ENCODE measurements around the gene NR3C2.
"Not testable (repeated sequence)": the region's sequence is repeated elsewhere in the genome, so short reads cannot be mapped to it uniquely, and the experiment has no call there.

Gene NR3C2

DNA sequence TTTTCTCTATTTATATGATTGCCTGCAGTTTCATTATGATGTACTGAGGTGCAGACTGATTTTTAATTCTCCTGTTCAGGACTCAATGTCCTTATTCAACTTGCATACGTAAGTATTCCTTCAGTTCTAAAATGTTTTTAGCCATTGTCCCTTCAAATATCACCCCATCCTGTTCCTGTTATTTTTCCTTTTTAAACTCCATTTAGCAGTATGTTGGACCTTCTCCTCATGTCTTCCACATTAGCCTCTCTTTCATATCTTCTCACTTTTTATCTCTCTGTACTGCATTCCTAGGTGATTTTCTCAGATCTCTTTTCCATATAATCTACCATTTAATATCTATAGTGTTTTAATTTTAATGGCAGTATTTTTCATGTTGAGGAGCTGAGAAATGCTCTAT, 317.7 kb downstream of the NR3C2 start:
- DNase-seq (ENCODE audit: low spot score) (no peak), ATAC-seq (ENCODE audit: low read depth) (no peak)
- no peaks in the 10 kb centered on the region for H3K9me3 ChIP-seq (ENCODE audit: severe bottlenecking)
- no peak overlapping the region for H3K27ac ChIP-seq (ENCODE audit: poor library complexity, severe bottlenecking)
- H3K4me1 ChIP-seq (ENCODE audit: insufficient read depth, poor library complexity, severe bottlenecking) = no peaks in the 10 kb centered on the region
- TF ChIP-seq, protein P1, sequence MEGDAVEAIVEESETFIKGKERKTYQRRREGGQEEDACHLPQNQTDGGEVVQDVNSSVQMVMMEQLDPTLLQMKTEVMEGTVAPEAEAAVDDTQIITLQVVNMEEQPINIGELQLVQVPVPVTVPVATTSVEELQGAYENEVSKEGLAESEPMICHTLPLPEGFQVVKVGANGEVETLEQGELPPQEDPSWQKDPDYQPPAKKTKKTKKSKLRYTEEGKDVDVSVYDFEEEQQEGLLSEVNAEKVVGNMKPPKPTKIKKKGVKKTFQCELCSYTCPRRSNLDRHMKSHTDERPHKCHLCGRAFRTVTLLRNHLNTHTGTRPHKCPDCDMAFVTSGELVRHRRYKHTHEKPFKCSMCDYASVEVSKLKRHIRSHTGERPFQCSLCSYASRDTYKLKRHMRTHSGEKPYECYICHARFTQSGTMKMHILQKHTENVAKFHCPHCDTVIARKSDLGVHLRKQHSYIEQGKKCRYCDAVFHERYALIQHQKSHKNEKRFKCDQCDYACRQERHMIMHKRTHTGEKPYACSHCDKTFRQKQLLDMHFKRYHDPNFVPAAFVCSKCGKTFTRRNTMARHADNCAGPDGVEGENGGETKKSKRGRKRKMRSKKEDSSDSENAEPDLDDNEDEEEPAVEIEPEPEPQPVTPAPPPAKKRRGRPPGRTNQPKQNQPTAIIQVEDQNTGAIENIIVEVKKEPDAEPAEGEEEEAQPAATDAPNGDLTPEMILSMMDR (IDR thresholded peaks at IDR 0.05; ENCODE audit: poor library complexity, severe bottlenecking) = no peak
- H3K36me3 ChIP-seq (ENCODE audit: low read depth) = no peaks in the 10 kb centered on the region
- no peak overlapping the region for H3K4me3 ChIP-seq (ENCODE audit: severe bottlenecking)
- H3K27me3 ChIP-seq (ENCODE audit: insufficient read depth, poor library complexity, severe bottlenecking) = no peaks in the 10 kb centered on the region

DNA sequence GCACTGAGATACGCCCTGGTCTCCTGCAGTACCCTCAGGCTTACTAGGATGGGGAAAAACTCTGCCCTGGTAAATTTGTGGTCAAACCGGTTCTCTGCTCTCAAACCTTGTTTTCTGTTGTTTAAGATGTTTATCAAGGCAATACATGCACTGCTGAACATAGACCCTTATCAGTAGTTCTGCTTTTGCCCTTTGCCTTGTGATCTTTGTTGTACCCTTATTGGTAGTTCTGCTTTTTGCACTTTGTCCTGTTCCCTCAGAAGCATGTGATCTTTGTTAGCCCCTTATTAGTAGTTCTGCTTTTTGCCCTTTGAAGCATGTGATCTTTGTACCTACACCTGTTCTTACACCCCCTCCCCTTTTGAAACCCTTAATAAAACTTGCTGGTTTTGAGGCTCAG, 319.1 kb downstream of the NR3C2 start:
- not testable (repeated sequence) for ATAC-seq (ENCODE audit: low read depth); H3K4me3 ChIP-seq (ENCODE audit: severe bottlenecking); H3K27ac ChIP-seq (ENCODE audit: poor library complexity, severe bottlenecking); H3K4me1 ChIP-seq (ENCODE audit: insufficient read depth, poor library complexity, severe bottlenecking); H3K9me3 ChIP-seq (ENCODE audit: severe bottlenecking); H3K27me3 ChIP-seq (ENCODE audit: insufficient read depth, poor library complexity, severe bottlenecking); DNase-seq (ENCODE audit: low spot score); H3K36me3 ChIP-seq (ENCODE audit: low read depth)

DNA sequence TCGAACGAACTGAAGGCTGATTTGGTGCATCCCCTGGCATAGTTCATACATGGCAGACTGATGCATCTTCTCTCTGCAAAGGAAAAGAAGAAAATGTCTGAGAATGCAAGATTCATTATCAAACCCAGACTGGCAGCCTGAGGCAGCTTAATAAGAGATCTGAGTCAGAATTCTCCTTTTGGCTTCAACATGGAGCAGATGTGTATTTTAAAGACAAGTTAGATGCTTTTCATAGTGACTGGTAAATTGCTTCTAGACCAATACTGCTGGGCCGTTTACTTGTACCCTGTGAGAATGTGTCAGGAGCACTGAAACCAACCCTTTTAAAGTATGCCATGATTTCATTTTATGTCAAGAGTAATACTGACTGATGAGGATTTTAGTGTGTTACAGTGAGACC, 322.0 kb downstream of the NR3C2 start:
- DNase-seq (ENCODE audit: low spot score) (no peak), ATAC-seq (ENCODE audit: low read depth) (no peak)
- no peaks in the 10 kb centered on the region for H3K4me1 ChIP-seq (ENCODE audit: insufficient read depth, poor library complexity, severe bottlenecking)
- no peaks in the 10 kb centered on the region for H3K9me3 ChIP-seq (ENCODE audit: severe bottlenecking)
- no peaks in the 10 kb centered on the region for H3K36me3 ChIP-seq (ENCODE audit: low read depth)
- no peak overlapping the region for H3K27ac ChIP-seq (ENCODE audit: poor library complexity, severe bottlenecking)
- no peak overlapping the region for H3K4me3 ChIP-seq (ENCODE audit: severe bottlenecking)
- no peaks in the 10 kb centered on the region for H3K27me3 ChIP-seq (ENCODE audit: insufficient read depth, poor library complexity, severe bottlenecking)
- TF ChIP-seq, protein P1 (IDR thresholded peaks at IDR 0.05; ENCODE audit: poor library complexity, severe bottlenecking) = no peak

DNA sequence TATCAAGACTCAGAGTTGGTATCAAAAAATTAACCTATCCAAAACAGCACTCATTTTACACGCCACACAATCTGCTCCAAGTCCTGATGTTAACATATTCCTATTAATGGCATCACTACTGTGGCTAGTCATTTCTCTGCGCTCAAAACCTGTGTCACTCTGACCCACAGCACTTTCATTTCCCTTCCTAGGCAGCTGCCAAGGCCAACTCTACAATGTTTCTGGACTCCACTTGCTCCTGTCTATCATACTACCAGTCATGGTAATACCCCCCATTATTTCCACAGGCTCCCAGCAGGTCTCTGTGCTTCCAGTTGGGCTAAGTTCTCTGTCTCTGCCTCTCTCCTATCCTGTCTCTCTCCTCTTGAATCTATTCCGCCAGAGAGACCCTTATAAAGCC, 323.6 kb downstream of the NR3C2 start:
- TF ChIP-seq, protein P1 (IDR thresholded peaks at IDR 0.05; ENCODE audit: poor library complexity, severe bottlenecking) = no peak
- DNase-seq (ENCODE audit: low spot score) = no peak
- no peak overlapping the region for H3K27ac ChIP-seq (ENCODE audit: poor library complexity, severe bottlenecking)
- no peak for ATAC-seq (ENCODE audit: low read depth)
- H3K9me3 ChIP-seq (ENCODE audit: severe bottlenecking) = no peaks in the 10 kb centered on the region
- no peak overlapping the region for H3K4me3 ChIP-seq (ENCODE audit: severe bottlenecking)
- H3K36me3 ChIP-seq (ENCODE audit: low read depth) = no peaks in the 10 kb centered on the region
- no peaks in the 10 kb centered on the region for H3K27me3 ChIP-seq (ENCODE audit: insufficient read depth, poor library complexity, severe bottlenecking)
- H3K4me1 ChIP-seq (ENCODE audit: insufficient read depth, poor library complexity, severe bottlenecking) = no peaks in the 10 kb centered on the region

DNA sequence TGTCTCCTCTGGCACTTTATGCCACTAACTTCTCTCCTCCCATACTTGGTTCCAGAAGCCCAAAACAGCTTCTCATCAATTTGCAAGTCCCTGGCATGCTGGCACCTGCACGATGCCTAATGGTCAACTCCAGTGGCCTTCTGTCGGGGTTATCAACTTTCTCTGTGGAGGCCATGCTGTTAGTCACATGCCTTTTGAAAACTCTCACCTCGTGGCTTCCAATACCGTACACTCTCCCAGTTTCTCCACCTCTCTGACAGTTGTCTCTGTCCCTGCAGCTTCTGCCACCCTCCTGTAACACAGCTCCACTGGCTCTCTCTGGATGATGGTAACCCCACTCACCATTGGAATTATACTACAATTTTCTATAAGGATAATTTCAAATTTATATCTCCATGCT, 324.0 kb downstream of the NR3C2 start:
- H3K27ac ChIP-seq (ENCODE audit: poor library complexity, severe bottlenecking) = no peak overlapping the region
- no peaks in the 10 kb centered on the region for H3K4me1 ChIP-seq (ENCODE audit: insufficient read depth, poor library complexity, severe bottlenecking)
- ATAC-seq (ENCODE audit: low read depth) (no peak), DNase-seq (ENCODE audit: low spot score) (no peak)
- H3K27me3 ChIP-seq (ENCODE audit: insufficient read depth, poor library complexity, severe bottlenecking) = no peaks in the 10 kb centered on the region
- no peak overlapping the region for H3K4me3 ChIP-seq (ENCODE audit: severe bottlenecking)
- no peaks in the 10 kb centered on the region for H3K36me3 ChIP-seq (ENCODE audit: low read depth)
- no peaks in the 10 kb centered on the region for H3K9me3 ChIP-seq (ENCODE audit: severe bottlenecking)
- TF ChIP-seq, protein P1 (IDR thresholded peaks at IDR 0.05; ENCODE audit: poor library complexity, severe bottlenecking) = no peak
